ENCODE measurements around the gene TTLL12. TPM values are rescaled to one million over a fixed set of nuclear protein-coding genes. Genes with fewer than 3 reads are reported as not detected.

The TTLL12 gene
- total RNA-seq, 1 experiment from 2014 or later, result 58.9 TPM

GRCh38 chr22:43213962-43214361, 27.0 kb upstream of the TTLL12 start:
- no peak for DNase-seq (ENCODE audit: low read depth)

GRCh38 chr22:43213051-43213450, 26.1 kb upstream of the TTLL12 start:
- DNase-seq (ENCODE audit: low read depth), result no peak

GRCh38 chr22:43212434-43212952, 25.6 kb upstream of the TTLL12 start:
- DNase-seq (ENCODE audit: low read depth), result no peak

- DNase-seq (ENCODE audit: low read depth), result no peak
Observed at GRCh38 chr22:43211941-43212433, 25.1 kb upstream of the TTLL12 start.

- DNase-seq (ENCODE audit: low read depth), result no peak
Observed at GRCh38 chr22:43210631-43211515, 23.9 kb upstream of the TTLL12 start.

GRCh38 chr22:43209971-43210370, 23.0 kb upstream of the TTLL12 start:
- no peak for DNase-seq (ENCODE audit: low read depth)

GRCh38 chr22:43209523-43209890, 22.6 kb upstream of the TTLL12 start:
- no peak for DNase-seq (ENCODE audit: low read depth)

- no peak for DNase-seq (ENCODE audit: low read depth)
Observed at GRCh38 chr22:43208703-43209522, 22.0 kb upstream of the TTLL12 start.

- DNase-seq (ENCODE audit: low read depth), result no peak
Observed at GRCh38 chr22:43207849-43208702, 21.1 kb upstream of the TTLL12 start.

- DNase-seq (ENCODE audit: low read depth), result no peak
Observed at GRCh38 chr22:43207386-43207785, 20.5 kb upstream of the TTLL12 start.

GRCh38 chr22:43206509-43207161, 19.7 kb upstream of the TTLL12 start:
- no peak for DNase-seq (ENCODE audit: low read depth)

- DNase-seq (ENCODE audit: low read depth), result no peak
Observed at GRCh38 chr22:43205748-43206508, 19.0 kb upstream of the TTLL12 start.

GRCh38 chr22:43205261-43205691, 18.3 kb upstream of the TTLL12 start:
- DNase-seq (ENCODE audit: low read depth), result no peak

GRCh38 chr22:43203471-43203981, 16.6 kb upstream of the TTLL12 start:
- no peak for DNase-seq (ENCODE audit: low read depth)

GRCh38 chr22:43202756-43203410, 15.9 kb upstream of the TTLL12 start:
- no peak for DNase-seq (ENCODE audit: low read depth)

GRCh38 chr22:43202326-43202725, 15.4 kb upstream of the TTLL12 start:
- no peak for DNase-seq (ENCODE audit: low read depth)

- DNase-seq (ENCODE audit: low read depth), result no peak
Observed at GRCh38 chr22:43201486-43202219, 14.7 kb upstream of the TTLL12 start.

GRCh38 chr22:43200555-43200954, 13.6 kb upstream of the TTLL12 start:
- no peak for DNase-seq (ENCODE audit: low read depth)

All from LHCN-M2 (cell line).